WTC11 (cell line): Measurements from ENCODE around the gene RNF20.

Source experiments
- ATF6 ChIP-seq: sonication (generic); formaldehyde crosslinking; IDR thresholded peaks from 2 replicates; pipeline ENCODE4 v1.8.1; 2023; ENCODE audit warnings: mild to moderate bottlenecking, missing genetic modification reagents
- CBFB ChIP-seq: sonication (generic); formaldehyde crosslinking; IDR thresholded peaks from 2 replicates; pipeline ENCODE4 v1.8.1; 2022; ENCODE audit warnings: mild to moderate bottlenecking, low read depth, missing genetic modification reagents
- CTCF ChIP-seq: fragments of 200-600 bp; IDR thresholded peaks from 2 replicates; pipeline ENCODE4 v1.8.0; 2022; ENCODE audit warnings: antibody characterized with exemption
- E2F4 ChIP-seq: sonication (generic); formaldehyde crosslinking; IDR thresholded peaks from 2 replicates; pipeline ENCODE4 v1.8.1; 2022; ENCODE audit warnings: low read depth, mild to moderate bottlenecking, moderate library complexity, missing genetic modification reagents, borderline replicate concordance
- FOXK1 ChIP-seq: sonication (generic); formaldehyde crosslinking; IDR thresholded peaks from 2 replicates; pipeline ENCODE4 v1.8.0; 2022; ENCODE audit warnings: mild to moderate bottlenecking, moderate library complexity, missing genetic modification reagents
- NR3C1 ChIP-seq: sonication (generic); formaldehyde crosslinking; conservative IDR thresholded peaks from 2 replicates; pipeline ENCODE4 v1.8.1; 2023; ENCODE audit warnings: low read depth, mild to moderate bottlenecking, missing genetic modification reagents
- TEAD4 ChIP-seq: sonication (generic); formaldehyde crosslinking; IDR thresholded peaks from 2 replicates; pipeline ENCODE4 v1.8.0; 2022; ENCODE audit warnings: mild to moderate bottlenecking, missing genetic modification reagents
- USF2 ChIP-seq: sonication (generic); formaldehyde crosslinking; IDR thresholded peaks from 2 replicates; pipeline ENCODE4 v1.8.1; 2023; ENCODE audit warnings: mild to moderate bottlenecking, missing genetic modification reagents, moderate library complexity
- ZNF416 ChIP-seq: fragments of 250-450 bp; sonication (Bioruptor Pico); IDR thresholded peaks from 2 replicates; pipeline ENCODE4 v1.9.0; 2021; ENCODE audit warnings: mild to moderate bottlenecking, inconsistent platforms

- TF ChIP-seq CTCF: no peak
- TF ChIP-seq CBFB (CRISPR knock-in tag): no peak
- no peak for TF ChIP-seq E2F4 (CRISPR knock-in tag)
- no peak for TF ChIP-seq TEAD4 (CRISPR knock-in tag)
- TF ChIP-seq NR3C1 (CRISPR knock-in tag): no peak
- no peak for TF ChIP-seq FOXK1 (CRISPR knock-in tag)
- TF ChIP-seq ZNF416 (CRISPR knock-in tag): no peak
- no peak for TF ChIP-seq USF2 (CRISPR knock-in tag)
- TF ChIP-seq ATF6: no peak
Measured at GRCh38 chr9:101593345-101593744, 59.7 kb downstream of the RNF20 start.
